Kidney (tissue), 14 donors: ENCODE measurements around the gene MSI2. TPM values are rescaled to one million over a fixed set of nuclear protein-coding genes. Genes with fewer than 3 reads are reported as not detected.
"Not testable (repeated sequence)": the region's sequence is repeated elsewhere in the genome, so short reads cannot be mapped to it uniquely, and the experiment has no call there.

Source experiments
- DNase-seq, 5 donors: peaks; one replicate each; pipeline ENCODE4 v3.0.0-alpha.2; 2013 to 2020
- FAIRE-seq: peaks from 2 replicates; lab custom pipeline; 2012; peaks lifted over from hg19 to GRCh38; lab: Jason Lieb, UNC
- H3K27ac ChIP-seq, 2 donors: one replicate each; pipeline ENCODE4 v1.7.0; 2013; ENCODE audit warnings: low read depth in 2 of 2, low read length in 2 of 2, inconsistent platforms in 1 of 2
- H3K27me3 ChIP-seq: one replicate; pipeline ENCODE4 v1.7.1; 2013; ENCODE audit warnings: low read length, inconsistent platforms; ENCODE audit not compliant: control insufficient read depth, insufficient read depth
- H3K36me3 ChIP-seq, 3 donors: one replicate each; pipeline versions ENCODE4 v1.7.0 to v1.7.1; 2013; ENCODE audit warnings: low read length in 3 of 3, control low read depth in 1 of 3, inconsistent platforms in 1 of 3; ENCODE audit not compliant: insufficient read depth in 3 of 3, control insufficient read depth in 2 of 3
- H3K4me1 ChIP-seq, 3 donors: one replicate each; pipeline versions ENCODE4 v1.7.0 to v1.7.1; 2013; ENCODE audit warnings: low read length in 3 of 3, inconsistent platforms in 1 of 3, low read depth in 1 of 3; ENCODE audit not compliant: control insufficient read depth in 2 of 3, insufficient read depth in 2 of 3
- H3K4me3 ChIP-seq, 3 donors: one replicate each; pipeline versions ENCODE4 v1.7.0 to v1.8.1; 2013; ENCODE audit warnings: low read length in 3 of 3, control low read depth in 1 of 3, inconsistent platforms in 1 of 3
- H3K9ac ChIP-seq, 3 donors: one replicate each; pipeline versions ENCODE4 v1.7.0 to v1.7.1; 2013; ENCODE audit warnings: low read length in 3 of 3, control low read depth in 1 of 3, inconsistent platforms in 1 of 3
- H3K9me3 ChIP-seq, 3 donors: one replicate each; pipeline versions ENCODE4 v1.7.0 to v1.7.1; 2013; ENCODE audit warnings: low read length in 3 of 3, control low read depth in 1 of 3, inconsistent platforms in 1 of 3; ENCODE audit not compliant: control insufficient read depth in 2 of 3, insufficient read depth in 1 of 3
- intact Hi-C: fragments of 100-400 bp; cut with DNase I; formaldehyde crosslinking; loops from one replicate; pipeline ENCODE4 v1.11.1; 2022
- polyA plus RNA-seq: library from polyadenylated mRNA; stranded (reverse); fragments of 350-450 nt; fragmentation: Illumina TruSeq; extraction: RNeasy Lipid Tissue Mini Kit (QIAGEN cat#74804); gene quantifications from one replicate; pipeline ENCODE4 v1.2.3, GENCODE V29; 2014; ENCODE audit warnings: low read depth, low replicate concordance; ENCODE audit not compliant: insufficient read depth
- total RNA-seq: library from RNA; stranded (reverse); fragmentation: NEBNext Ultra II Directional; extraction: Animal tissue kit (Norgen Biotek cat#: 25700); gene quantifications from one replicate; pipeline ENCODE4 v1.2.1, GENCODE V29; 2021
- TF ChIP-seq, protein P1 (sequence below): IDR thresholded peaks from 3 replicates; pipeline ENCODE4 v1.5.1; 2012; ENCODE audit warnings: mild to moderate bottlenecking, moderate library complexity, borderline replicate concordance; ENCODE audit not compliant: insufficient read depth; ENCODE audit errors: extremely low read depth
- donor health status: control.
- donor health status: control.
- donor health status: control.
- donor health status: control.
- donor health status: control.
- donor health status: DM: yes; HTN: yes; CAD: no.
- donor health status: Normal renal cell carcinoma (clear cell type).

Gene MSI2
- total and polyA plus RNA-seq, 2 donors from 2014 or later = 69.2 to 151 TPM

DNA sequence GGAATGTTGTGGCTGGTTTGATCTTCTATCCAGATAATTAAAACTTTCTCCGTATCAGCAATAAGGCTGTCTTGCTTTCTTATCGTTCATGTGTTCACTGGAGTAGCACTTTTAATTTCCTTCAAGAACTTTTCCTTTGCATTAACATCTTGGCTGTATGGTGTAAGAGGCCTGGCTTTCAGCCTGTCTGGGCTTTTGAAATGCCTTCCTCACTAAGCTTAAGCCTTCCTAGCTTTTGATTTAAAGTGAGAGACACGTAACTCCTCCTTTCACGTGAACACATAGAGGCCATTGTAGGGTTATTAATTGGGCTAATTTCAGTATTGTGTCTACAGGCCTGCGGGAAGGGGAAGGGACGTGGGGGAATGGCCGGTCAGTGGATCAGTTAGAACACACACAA lies 42.9 kb downstream of the MSI2 start:
- TF ChIP-seq, protein P1, sequence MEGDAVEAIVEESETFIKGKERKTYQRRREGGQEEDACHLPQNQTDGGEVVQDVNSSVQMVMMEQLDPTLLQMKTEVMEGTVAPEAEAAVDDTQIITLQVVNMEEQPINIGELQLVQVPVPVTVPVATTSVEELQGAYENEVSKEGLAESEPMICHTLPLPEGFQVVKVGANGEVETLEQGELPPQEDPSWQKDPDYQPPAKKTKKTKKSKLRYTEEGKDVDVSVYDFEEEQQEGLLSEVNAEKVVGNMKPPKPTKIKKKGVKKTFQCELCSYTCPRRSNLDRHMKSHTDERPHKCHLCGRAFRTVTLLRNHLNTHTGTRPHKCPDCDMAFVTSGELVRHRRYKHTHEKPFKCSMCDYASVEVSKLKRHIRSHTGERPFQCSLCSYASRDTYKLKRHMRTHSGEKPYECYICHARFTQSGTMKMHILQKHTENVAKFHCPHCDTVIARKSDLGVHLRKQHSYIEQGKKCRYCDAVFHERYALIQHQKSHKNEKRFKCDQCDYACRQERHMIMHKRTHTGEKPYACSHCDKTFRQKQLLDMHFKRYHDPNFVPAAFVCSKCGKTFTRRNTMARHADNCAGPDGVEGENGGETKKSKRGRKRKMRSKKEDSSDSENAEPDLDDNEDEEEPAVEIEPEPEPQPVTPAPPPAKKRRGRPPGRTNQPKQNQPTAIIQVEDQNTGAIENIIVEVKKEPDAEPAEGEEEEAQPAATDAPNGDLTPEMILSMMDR = no peak
- H3K9ac ChIP-seq = no peak overlapping the region
- intact Hi-C loops = no loop called here
- no peaks in the 10 kb centered on the region for H3K27me3 ChIP-seq
- no peak for FAIRE-seq
- peaks cover 7 to 10% (median 8%) of the 10 kb centered on the region in 3 donors for H3K36me3 ChIP-seq
- no peak overlapping the region for H3K27ac ChIP-seq
- H3K4me3 ChIP-seq = no peak overlapping the region
- peaks cover 4 to 7% (median 7%) of the 10 kb centered on the region in 3 donors for H3K4me1 ChIP-seq
- H3K9me3 ChIP-seq = peaks cover 0 to 4% (median 3%) of the 10 kb centered on the region in 3 donors
- DNase-seq = no peak

DNA sequence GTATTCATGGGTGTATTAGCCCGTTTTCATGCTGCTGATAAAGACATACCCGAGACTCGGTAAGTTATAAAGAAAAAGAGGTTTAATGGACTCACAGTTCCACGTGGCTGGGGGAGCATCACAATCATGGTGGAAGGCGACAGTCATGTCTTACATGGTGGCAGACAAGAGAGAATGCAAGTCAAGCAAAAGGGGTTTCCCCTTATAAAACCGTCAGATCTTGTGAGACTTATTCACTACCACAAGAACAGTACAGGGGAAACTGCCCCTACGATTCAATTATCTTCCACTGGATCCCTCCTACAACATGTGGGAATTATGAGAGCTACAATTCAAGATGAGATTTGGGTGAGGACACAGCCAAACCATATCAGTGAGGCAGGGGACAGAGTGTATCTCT lies 44.3 kb downstream of the MSI2 start:
- FAIRE-seq, H3K9ac ChIP-seq, H3K4me3 ChIP-seq, intact Hi-C loops, H3K36me3 ChIP-seq, H3K9me3 ChIP-seq, H3K27ac ChIP-seq, DNase-seq, H3K4me1 ChIP-seq, H3K27me3 ChIP-seq: not testable (repeated sequence)

DNA sequence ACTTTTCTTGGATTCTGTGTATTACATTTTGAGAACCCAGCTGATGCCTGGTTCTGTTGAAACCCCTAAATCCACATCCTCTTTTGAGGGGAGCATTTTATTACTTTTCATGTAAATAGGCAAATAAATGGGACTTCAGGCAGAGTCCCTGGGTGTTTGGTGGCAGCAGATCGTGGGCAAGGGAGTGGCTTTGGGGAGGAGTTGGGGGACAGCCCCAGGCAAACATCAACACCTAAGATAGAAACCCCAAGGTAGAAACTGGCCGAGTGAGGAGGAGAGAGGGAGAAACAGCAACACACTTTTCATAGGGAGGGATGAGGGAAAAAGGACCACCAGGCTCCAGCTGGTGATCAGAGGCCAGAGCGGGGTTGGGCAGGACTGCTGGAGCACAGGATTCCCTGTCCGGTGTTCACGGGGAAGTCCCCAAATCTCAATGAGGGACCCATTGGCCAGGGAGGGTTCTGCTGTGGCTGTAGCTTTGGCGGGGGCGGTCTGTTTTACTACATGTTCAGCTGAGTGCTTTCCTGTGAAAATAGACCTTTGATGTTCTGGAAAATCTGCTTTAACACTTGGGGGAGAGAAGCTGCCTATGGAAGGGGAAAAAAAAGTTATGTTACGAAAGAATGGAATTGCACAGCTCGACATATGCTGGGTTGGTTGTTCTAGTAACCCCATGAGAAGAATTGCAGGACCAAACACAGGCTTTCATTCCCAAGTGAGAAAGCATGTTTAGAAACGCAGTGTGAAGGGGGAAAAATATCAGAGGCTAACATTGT lies 46.6 kb downstream of the MSI2 start:
- no peak overlapping the region for H3K27ac ChIP-seq
- H3K27me3 ChIP-seq = no peaks in the 10 kb centered on the region
- peaks cover 7 to 8% (median 8%) of the 10 kb centered on the region in 3 donors for H3K36me3 ChIP-seq
- no peak overlapping the region for H3K9ac ChIP-seq
- peaks cover 0 to 4% (median 3%) of the 10 kb centered on the region in 3 donors for H3K9me3 ChIP-seq
- DNase-seq = no peak
- intact Hi-C loops = no loop called here
- TF ChIP-seq, protein P1 = no peak
- no peak overlapping the region for H3K4me3 ChIP-seq
- peaks cover 0 to 6% (median 3%) of the 10 kb centered on the region in 3 donors for H3K4me1 ChIP-seq
- no peak for FAIRE-seq

DNA sequence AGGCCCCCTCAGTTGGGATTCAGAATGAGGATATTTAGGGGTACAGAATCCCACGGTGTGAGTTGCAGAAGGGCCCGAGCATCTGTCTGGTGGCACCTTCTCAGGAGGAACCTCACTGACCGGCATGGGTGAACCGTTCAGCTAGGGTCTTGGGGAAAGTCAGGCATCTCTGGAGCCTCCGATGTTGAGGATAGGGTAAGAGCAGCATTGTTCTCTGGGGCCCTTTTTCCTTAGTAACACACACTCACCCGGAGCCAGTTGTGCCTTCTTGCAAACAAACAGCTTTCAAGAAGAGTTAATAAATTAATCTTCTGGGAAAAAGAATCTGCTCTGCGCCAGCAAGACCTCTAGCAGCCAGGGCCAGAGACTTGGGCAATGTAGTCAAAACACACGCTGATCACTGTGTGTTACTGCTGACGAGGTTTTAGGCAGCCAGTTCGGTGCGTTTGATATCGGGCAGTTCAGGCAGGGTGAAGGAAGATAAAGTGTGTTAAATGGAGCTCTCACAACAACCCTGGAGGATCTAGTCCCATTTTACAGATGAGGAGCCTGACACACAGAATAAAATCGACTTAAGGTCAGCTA lies 48.9 kb downstream of the MSI2 start:
- FAIRE-seq (no peak), DNase-seq (no peak)
- H3K36me3 ChIP-seq = peaks cover 2 to 8% (median 4%) of the 10 kb centered on the region in 3 donors
- H3K4me3 ChIP-seq = no peak overlapping the region
- peaks cover 0 to 12% (median 11%) of the 10 kb centered on the region in 3 donors for H3K4me1 ChIP-seq
- H3K9ac ChIP-seq = no peak overlapping the region
- intact Hi-C loops = no loop called here
- H3K27ac ChIP-seq = no peak overlapping the region
- TF ChIP-seq, protein P1 = no peak
- H3K27me3 ChIP-seq = no peaks in the 10 kb centered on the region
- no peaks in the 10 kb centered on the region for H3K9me3 ChIP-seq
